ENCODE results near the gene PMP22. TPM values are rescaled to one million over a fixed set of nuclear protein-coding genes. Genes with fewer than 3 reads are reported as not detected.

PMP22 gene
- total and polyA plus RNA-seq, 4 experiments from 2014 or later = 0.53 to 0.76 TPM; not detected in 2

GRCh38 chr17:15180121-15180561, 85.0 kb downstream of the PMP22 start:
- H3K4me3 ChIP-seq (ENCODE audit: low read length in 2 of 2) = no peak overlapping the region
- peaks cover 3 to 7% of the 10 kb centered on the region in 2 donors for H3K27me3 Mint-ChIP-seq
- no peak for DNase-seq
- POLR2A ChIA-PET (ENCODE audit: partially characterized antibody) = no interaction called here
- H3K9me3 ChIP-seq (ENCODE audit: control insufficient read depth in 1 of 2, low read length in 2 of 2) = no peaks in the 10 kb centered on the region
- no peak overlapping the region for H3K27ac ChIP-seq (ENCODE audit: low read depth, low read length)
- CTCF ChIA-PET (ENCODE audit: partially characterized antibody) = no interaction called here
- no peak overlapping the region for H3K27ac Mint-ChIP-seq
- no peaks in the 10 kb centered on the region for H3K36me3 ChIP-seq (ENCODE audit: insufficient read depth, low read length)
- H3K4me1 ChIP-seq (ENCODE audit: insufficient read depth, low read length) = no peaks in the 10 kb centered on the region
- H3K27me3 ChIP-seq (ENCODE audit: insufficient read depth, low read length) = no peaks in the 10 kb centered on the region
- no peaks in the 10 kb centered on the region for H3K36me3 Mint-ChIP-seq
- H3K9me3 Mint-ChIP-seq = peaks cover 0 to 4% (median 0%) of the 10 kb centered on the region in 8 donors
- intact Hi-C loops (cut with micrococcal nuclease) = no loop called here
- H3K4me3 Mint-ChIP-seq = no peak overlapping the region
- no peaks in the 10 kb centered on the region for H3K4me1 Mint-ChIP-seq

Small RNA genes lying within 50 kb of the gene (microRNA-seq; reads per million reads assigned to microRNA genes)
- not detected for gene MIR4731 (ENCODE audit: borderline microRNAs expressed, borderline number of aligned reads, borderline replicate concordance)

Other genes starting within 250 kb of the PMP22 start
- under 1 TPM; 0.42 to 0.76 TPM for gene TEKT3, start 76.3 kb upstream of the PMP22 start, total RNA-seq
- not detected for gene TEKT3, start 76.3 kb upstream of the PMP22 start, polyA plus RNA-seq
- 10 to 100 TPM in 1 of 2 experiments, 1 to 10 TPM in 1; 9.6 to 17.3 TPM for gene CDRT4, start 202.3 kb upstream of the PMP22 start, total RNA-seq
- 1 to 10 TPM; 1.9 to 2.0 TPM for gene CDRT4, start 202.3 kb upstream of the PMP22 start, polyA plus RNA-seq

All from CD4-positive, alpha-beta memory T cell (primary cell).